Fibroblast of villous mesenchyme (primary cell): Measurements from ENCODE around the gene RRP1B. TPM values are rescaled to one million over a fixed set of nuclear protein-coding genes. Genes with fewer than 3 reads are reported as not detected.
"Not testable (repeated sequence)": the region's sequence is repeated elsewhere in the genome, so short reads cannot be mapped to it uniquely, and the experiment has no call there.

ENCODE experiments used
- DNase-seq: peaks from one replicate; pipeline ENCODE4 v3.0.0-alpha.2; 2010; ENCODE audit warnings: low read depth
- H3K4me3 ChIP-seq: 2 replicates; pipeline ENCODE4 v1.5.1; 2011; ENCODE audit warnings: low read depth, mild to moderate bottlenecking, low read length
- total RNA-seq: library from RNA; depleted of rRNA; stranded (reverse); fragments of >200 nt; gene quantifications from 2 replicates; pipeline ENCODE4 v1.2.3, GENCODE V29; 2012
- TF ChIP-seq, protein P1 (sequence below): IDR thresholded peaks from 2 replicates; pipeline ENCODE4 v1.5.1; 2012; ENCODE audit warnings: low read depth, mild to moderate bottlenecking, low read length; ENCODE audit not compliant: insufficient read depth

RRP1B gene
- total RNA-seq, 1 donor: 36.3 TPM

DNA sequence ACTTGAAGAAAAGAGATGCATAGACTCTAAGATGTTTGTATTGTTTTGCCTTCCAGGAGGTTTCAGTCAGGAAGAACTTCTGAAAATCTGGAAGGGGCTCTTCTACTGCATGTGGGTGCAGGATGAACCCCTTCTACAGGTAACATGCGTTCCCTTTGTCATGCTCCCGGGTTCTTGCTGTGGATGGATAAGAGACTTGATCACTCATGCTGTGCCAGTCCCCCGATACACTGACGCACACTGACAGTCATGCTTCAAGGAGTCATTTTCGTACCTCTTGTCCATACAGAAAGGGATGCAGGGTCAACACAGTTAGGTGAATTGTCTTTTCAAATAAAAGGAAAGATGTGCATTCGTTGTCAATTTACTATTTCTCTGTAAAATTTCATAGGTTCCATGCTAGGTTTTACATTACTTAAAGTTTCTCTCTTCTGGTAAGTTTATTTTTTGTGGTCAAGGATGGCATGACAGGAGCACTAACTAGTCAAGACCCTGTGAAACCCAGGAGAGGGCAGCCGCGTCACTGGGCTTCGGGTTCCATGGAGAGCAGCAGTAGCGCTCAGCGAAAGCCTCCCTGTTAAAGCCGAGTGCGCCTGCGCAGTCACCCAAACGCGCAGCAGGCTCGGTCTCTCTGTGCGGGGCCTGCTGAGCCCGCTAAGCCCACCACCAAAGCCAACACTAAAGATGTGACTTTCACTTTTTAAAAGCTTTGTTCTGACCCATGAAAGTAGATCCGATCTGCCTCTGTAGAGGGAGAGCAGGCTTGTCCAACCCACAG is 10.7 kb downstream of the RRP1B start:
- TF ChIP-seq, protein P1, sequence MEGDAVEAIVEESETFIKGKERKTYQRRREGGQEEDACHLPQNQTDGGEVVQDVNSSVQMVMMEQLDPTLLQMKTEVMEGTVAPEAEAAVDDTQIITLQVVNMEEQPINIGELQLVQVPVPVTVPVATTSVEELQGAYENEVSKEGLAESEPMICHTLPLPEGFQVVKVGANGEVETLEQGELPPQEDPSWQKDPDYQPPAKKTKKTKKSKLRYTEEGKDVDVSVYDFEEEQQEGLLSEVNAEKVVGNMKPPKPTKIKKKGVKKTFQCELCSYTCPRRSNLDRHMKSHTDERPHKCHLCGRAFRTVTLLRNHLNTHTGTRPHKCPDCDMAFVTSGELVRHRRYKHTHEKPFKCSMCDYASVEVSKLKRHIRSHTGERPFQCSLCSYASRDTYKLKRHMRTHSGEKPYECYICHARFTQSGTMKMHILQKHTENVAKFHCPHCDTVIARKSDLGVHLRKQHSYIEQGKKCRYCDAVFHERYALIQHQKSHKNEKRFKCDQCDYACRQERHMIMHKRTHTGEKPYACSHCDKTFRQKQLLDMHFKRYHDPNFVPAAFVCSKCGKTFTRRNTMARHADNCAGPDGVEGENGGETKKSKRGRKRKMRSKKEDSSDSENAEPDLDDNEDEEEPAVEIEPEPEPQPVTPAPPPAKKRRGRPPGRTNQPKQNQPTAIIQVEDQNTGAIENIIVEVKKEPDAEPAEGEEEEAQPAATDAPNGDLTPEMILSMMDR: no peak
- H3K4me3 ChIP-seq: no peak overlapping the region
- no peak for DNase-seq

- DNase-seq: no peak
- H3K4me3 ChIP-seq: no peak overlapping the region
- TF ChIP-seq, protein P1: no peak
These were observed 16.5 kb downstream of the RRP1B start for GRCh38 chr21:43675871-43676270.

- no peak for DNase-seq
- TF ChIP-seq, protein P1: no peak
- H3K4me3 ChIP-seq: no peak overlapping the region
These were observed 17.0 kb downstream of the RRP1B start for GRCh38 chr21:43676391-43676790.

GRCh38 chr21:43679951-43680350 is 20.6 kb downstream of the RRP1B start:
- no peak for DNase-seq
- no peak overlapping the region for H3K4me3 ChIP-seq
- TF ChIP-seq, protein P1: no peak

- not testable (repeated sequence) for H3K4me3 ChIP-seq, DNase-seq
These were observed 21.1 kb downstream of the RRP1B start for GRCh38 chr21:43680421-43680820.

DNA sequence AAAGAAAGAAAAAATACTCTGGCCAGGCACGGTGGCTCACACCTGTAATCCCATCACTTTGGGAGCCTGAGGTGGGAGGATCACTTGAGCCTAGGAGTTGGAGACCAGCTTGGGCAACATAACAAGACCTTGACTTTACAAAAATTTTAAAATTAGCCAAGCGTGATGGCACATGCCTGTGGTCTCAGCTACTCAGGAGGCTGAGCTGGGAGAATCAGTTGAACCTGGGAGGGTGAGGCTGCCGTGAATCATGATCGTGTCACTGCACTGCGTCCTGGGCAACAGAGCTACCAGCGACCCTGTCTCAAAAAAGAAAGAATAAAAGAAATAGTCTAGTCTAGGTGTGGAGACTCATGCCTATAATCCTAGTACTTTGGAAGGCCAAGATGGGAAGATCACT is 22.3 kb downstream of the RRP1B start:
- H3K4me3 ChIP-seq: no peak overlapping the region
- TF ChIP-seq, protein P1: no peak
- DNase-seq: no peak

DNA sequence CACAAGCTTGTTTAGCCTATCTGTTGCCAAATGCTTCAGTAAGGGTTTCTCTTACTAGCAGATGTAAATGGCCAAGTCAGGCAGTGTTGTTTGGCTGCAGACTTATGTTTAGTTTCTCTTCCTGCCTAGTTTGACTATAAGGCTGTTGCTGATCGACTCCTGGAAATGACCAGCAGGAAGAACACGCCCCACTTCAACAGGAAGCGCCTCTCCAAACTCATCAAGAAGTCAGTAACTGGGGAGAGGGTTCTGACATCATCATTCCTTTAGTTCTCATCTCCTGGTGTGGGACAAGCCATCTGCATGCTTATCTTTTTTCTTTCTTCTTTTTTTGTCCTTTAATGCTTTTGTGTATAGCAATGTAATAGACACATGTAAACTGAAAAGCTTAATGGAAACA is 25.1 kb downstream of the RRP1B start:
- TF ChIP-seq, protein P1: no peak
- H3K4me3 ChIP-seq: no peak overlapping the region
- no peak for DNase-seq
